ENCODE results near the gene PLXNA4.

PLXNA4 gene

DNA sequence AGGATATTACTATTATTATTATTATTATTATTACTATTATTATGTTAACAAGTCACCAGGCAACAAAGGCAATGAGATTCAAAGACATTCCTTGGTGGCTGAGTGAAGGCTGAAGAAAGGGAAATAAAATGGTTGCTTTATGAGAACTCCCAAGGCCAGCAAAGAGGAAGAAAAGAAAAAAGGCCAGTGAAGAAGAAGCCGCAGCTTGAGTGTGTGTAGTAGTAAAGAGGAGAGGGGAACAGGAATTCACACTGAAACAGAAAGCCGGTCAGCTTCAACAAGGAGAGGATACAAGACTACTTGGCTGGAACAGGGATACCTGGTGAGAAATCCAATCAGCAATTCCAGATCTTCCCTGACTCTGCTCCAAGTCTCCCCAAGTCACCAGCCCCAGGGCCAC, 42.4 kb downstream of the PLXNA4 start:
- DNase-seq (ENCODE audit: low read depth) = no peak

DNA sequence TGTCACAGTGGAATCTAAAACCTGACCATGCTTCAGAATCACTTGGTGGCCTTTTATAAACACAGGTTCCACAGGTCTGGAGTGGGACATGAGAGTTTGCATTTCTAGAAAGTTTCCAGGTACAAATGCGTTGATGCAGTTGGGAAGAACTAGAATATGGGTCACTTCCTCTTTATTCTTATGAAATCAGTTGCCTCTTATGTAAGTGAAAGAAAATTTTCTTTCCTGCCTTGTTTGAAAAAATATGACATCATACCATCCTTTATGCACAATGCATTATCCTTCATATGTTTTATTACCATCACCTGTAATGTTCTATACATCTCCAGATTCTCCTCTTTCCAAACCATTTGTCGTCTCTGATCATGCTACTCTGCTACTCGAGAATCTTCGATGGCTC, 44.0 kb downstream of the PLXNA4 start:
- DNase-seq (ENCODE audit: low read depth) = no peak

- DNase-seq (ENCODE audit: low read depth) = no peak
Measured at GRCh38 chr7:132531562-132531961, 44.7 kb downstream of the PLXNA4 start.

GRCh38 chr7:132528695-132529094, 47.6 kb downstream of the PLXNA4 start:
- no peak for DNase-seq (ENCODE audit: low read depth)

DNA sequence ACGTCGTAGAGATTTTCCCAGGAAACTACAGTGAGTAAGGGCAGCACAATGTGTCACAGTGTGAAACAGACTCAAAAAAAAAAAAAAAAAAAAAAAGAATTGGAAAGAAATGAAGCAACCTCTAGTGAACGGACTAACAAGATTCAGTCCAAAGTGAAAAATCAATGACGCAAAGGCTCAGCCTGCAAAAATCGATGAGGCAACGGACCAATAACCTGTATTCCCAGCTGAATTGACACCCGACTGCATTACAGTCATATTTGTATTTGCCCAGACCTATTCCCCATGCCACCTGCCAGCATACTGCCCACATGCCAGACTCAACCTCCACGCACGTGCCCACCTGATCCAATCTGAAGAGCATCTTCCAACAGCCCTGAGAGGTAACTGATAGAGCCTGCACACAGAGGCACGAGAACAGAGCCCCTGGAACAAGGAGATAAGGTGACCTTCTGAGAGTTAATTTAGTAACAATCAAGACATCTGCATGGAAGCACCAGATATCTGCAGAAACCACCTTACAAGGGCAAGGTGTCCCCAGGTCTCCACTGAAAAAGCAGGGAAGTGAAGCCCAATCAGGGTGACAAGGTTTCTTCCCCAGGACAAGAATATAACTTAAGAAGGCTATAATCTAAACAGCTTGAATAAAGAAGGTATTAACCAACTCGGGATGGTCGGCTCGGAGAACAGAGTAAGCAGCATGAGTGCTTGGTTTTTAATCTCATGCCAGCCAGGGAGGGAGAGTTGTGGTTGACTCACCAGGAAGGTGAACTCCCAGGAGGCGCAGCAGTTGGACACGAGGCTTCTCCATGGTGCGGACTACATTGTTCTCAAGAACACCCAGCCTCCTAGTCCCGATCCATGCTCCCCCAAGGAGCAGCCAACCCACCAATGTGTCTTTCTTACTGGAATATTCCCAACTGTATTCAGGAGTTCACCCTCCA, 48.5 kb downstream of the PLXNA4 start:
- no peak for DNase-seq (ENCODE audit: low read depth)

- peak; percentile 22 for DNase-seq (ENCODE audit: low read depth)
Measured at GRCh38 chr7:132526111-132526740, 50.0 kb downstream of the PLXNA4 start.

- DNase-seq (ENCODE audit: low read depth) = no peak
Measured at GRCh38 chr7:132521423-132521822, 54.8 kb downstream of the PLXNA4 start.

- no peak for DNase-seq (ENCODE audit: low read depth)
Measured at GRCh38 chr7:132520591-132521280, 55.5 kb downstream of the PLXNA4 start.

- DNase-seq (ENCODE audit: low read depth) = no peak
Measured at GRCh38 chr7:132519936-132520335, 56.3 kb downstream of the PLXNA4 start.

DNA sequence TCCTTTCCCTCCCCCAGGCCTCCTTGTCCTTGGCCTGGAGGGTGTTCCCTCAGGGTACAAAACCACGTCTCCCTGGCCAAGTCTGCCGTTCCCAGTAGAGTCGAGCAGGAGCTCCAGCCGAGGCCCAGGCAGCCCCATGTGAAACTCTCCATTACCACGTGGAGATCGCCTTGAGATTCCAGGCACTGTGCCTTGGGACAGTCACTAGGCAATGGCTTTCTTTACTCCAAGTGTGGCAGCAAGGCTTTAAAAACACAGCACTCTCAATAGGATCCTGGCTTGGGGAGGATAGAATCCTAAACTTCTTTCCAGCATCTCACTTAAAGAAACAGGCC, 57.5 kb downstream of the PLXNA4 start:
- no peak for DNase-seq (ENCODE audit: low read depth)

DNA sequence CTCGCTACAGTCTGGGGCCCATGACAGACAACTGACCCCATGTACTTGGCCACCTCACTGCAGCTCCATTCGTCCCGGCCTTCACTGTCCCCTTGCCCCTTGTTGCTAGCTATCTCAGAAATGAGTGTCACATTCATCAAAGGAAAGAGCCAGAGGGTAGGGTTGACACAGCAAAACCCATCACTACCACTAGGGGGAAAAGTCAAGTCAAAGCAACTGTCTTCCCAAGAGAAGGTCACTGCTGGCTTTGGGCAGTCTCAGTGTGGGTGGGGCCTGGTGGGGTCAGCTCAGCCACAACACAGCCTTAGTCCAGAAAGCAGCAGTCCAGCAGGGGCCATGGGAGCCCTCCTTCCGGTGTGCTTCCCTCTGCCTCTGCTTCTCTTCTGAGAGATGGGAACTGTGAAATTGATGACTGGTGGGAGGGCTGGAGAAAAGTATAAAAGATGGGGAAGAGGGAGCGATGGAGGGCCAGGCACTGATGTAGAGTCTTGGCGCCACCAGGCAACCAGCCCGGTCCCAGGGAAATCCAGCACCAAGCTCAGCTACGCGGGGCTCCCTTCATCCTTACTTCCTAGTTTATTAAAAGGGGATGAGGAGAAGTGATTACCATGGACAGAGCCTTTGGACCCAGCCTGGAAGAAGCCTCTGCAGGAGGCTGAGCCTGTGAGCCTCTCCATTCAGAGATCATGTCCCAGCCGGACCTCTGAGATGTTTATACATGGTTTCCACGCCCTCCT, 58.0 kb downstream of the PLXNA4 start:
- DNase-seq (ENCODE audit: low read depth) = no peak

DNA sequence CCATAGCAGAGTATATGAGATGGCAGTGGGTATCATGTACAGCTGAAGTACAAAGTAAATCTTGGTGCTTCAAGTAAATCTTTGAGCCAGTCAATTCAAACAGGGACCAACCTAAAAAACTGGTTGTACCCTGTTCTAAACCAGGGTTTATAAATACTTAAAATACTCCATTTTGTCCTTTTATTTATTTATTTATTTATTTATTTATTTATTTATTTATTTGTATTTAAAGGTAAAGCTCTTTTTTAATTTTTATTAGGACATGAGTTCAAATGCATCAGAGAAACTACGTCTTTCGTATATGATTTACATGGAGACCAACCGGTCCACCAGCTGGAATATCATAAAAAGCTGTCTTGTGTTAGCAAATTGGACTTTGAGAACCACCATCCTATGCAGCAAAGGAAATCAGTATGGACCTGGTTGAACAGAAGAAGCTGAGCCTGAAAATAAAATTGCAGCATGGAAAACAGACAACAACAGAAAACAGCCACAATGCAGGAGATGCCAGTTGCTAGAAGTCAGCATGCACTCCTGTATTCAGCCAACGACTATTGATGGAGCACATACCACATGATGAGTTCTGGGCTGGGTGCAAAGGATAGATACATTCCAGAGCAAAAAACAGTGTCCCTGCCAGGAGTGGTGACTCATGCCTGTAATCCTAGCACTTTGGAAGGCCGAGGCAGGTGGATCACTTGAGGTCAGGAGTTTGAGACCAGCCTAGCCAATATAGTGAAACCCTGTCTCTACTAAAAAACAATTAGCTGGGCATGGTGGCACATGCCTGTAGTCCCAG, 60.0 kb downstream of the PLXNA4 start:
- DNase-seq (ENCODE audit: low read depth) = no peak

DNA sequence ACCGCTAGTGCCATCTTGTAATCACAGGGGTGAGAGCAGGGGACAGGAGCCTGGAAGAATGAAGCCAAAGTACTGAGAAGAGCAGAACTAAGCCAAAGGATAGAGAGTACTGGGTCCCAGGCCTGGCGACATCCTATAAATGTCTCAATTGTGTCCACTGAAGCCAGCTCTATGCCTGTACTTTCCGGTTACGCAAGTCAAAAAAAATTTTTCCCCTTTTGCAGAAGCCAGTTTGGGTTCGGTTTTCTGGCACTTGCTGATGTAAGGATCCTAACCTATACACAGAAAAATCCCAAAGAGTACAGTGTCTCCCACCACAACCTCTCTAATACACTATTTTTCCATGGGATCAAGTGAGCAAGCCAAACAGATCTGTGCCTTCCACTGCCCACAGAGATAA, 61.1 kb downstream of the PLXNA4 start:
- DNase-seq (ENCODE audit: low read depth) = no peak

DNA sequence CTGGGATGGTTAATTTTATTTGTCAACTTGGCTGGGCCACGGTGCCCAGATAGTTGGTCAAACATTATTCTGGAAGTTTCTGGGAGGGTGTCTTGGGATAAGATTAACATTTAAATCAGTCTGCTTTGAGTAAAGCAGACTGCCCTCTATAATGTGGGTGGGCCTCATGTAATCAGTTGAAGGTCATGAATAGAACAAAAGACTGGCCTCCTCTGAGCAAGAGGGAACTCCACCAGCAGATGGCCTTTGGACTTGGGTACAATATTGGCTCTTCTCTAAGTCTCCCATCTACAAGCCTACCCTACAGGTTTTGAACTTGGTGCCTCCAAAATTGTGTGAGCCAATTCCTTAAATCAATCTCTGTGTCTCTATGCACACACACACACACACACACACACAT, 61.8 kb downstream of the PLXNA4 start:
- no peak for DNase-seq (ENCODE audit: low read depth)

DNA sequence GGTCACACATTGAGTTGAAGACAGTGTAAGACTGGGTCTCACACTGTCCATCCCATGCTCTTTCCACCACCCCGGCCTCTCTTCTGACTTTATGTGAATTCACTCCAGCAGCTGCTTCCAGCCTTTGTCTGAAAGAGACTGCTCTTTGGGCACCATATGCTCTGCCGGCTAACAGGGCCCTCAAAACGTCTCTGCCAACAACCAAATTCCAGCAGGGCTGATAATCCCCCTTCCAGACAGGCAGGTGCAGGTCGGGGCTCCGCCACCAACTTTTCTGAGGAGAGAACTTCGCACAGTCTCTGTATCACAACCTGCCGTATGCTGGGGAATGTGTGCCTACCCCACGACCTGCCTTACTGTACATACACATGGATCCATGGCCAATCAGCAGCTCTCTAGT, 64.3 kb downstream of the PLXNA4 start:
- DNase-seq (ENCODE audit: low read depth) = no peak

DNA sequence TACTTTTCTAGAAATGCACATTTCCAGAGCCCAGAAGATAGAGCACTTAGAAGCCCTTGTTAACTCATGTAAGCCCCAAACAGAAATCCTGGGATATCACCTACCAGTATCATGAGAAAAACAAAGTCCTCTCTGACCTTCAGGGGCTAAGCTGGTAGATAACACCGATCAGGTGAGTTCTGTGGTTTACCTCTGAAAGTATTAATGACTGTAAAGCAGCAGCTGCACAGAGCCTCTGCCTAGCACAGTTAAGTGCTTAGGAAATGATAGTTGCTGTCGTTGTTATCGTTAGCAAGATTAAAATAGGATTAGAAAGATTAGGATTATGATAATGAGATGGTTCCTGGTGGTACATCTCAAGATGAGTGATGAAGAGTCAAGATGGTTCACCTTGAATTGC, 64.9 kb downstream of the PLXNA4 start:
- no peak for DNase-seq (ENCODE audit: low read depth)

- no peak for DNase-seq (ENCODE audit: low read depth)
Measured at GRCh38 chr7:132509643-132510042, 66.6 kb downstream of the PLXNA4 start.

DNA sequence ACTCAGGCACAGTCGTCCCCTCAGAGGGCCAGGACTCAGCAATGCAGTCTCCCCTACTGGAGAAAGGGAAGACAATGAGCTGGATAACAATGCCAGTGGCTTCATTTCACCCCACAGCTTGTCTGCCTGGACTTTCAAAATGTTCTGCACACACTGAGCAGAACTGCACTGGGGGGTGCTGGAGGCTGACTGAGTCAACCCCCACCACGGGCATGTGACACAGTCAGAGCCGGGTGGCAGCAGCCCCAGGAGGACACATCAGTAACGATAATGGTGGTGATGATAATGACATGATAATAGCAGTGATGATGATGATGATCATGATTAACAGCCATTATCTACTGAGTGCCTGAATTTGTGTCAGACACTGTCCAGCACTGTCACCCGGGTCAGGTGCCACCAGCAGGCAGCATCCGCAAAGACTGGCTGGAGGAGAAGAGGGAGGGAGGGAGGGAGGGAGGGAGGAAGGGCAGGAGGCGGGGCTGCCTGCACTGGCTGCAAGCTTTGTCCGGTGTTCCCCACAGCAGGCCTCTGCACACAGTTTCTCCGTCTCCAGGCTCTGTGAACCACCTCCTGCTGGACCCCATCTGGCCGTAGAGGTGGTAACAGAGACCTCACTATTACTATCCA, 67.4 kb downstream of the PLXNA4 start:
- DNase-seq (ENCODE audit: low read depth) = no peak

- DNase-seq (ENCODE audit: low read depth) = no peak
Measured at GRCh38 chr7:132504852-132505251, 71.4 kb downstream of the PLXNA4 start.

- no peak for DNase-seq (ENCODE audit: low read depth)
Measured at GRCh38 chr7:132504071-132504470, 72.2 kb downstream of the PLXNA4 start.

- DNase-seq (ENCODE audit: low read depth) = no peak
Measured at GRCh38 chr7:132503415-132503814, 72.9 kb downstream of the PLXNA4 start.

Measured in activated T-cell treated with anti-CD3 and anti-CD28 coated beads for 48 hours (primary cell).